Left ventricle myocardium inferior (tissue), 1 donor: ENCODE data around the gene MITF. TPM values are rescaled to one million over a fixed set of nuclear protein-coding genes. Genes with fewer than 3 reads are reported as not detected.

Experiments
- DNase-seq: peaks from one replicate; pipeline ENCODE4 v3.0.0-alpha.2; 2020
- H3K27ac ChIP-seq: fragments of 200-600 bp; replicated peaks from 2 replicates; pipeline ENCODE4 v1.8.0; 2021
- H3K27me3 ChIP-seq: fragments of 200-600 bp; 2 replicates; pipeline ENCODE4 v1.8.0; 2021; ENCODE audit warnings: low read depth
- H3K36me3 ChIP-seq: fragments of 200-600 bp; 2 replicates; pipeline ENCODE4 v1.8.0; 2021
- H3K4me1 ChIP-seq: fragments of 200-600 bp; 2 replicates; pipeline ENCODE4 v1.8.0; 2021
- H3K4me3 ChIP-seq: fragments of 200-600 bp; 2 replicates; pipeline ENCODE4 v1.8.0; 2021; ENCODE audit warnings: mild to moderate bottlenecking, moderate library complexity
- H3K9me3 ChIP-seq: fragments of 200-600 bp; replicated peaks from 2 replicates; pipeline ENCODE4 v1.8.0; 2021
- intact Hi-C: fragments of 100-400 bp; cut with micrococcal nuclease; formaldehyde crosslinking; loops from one replicate; pipeline ENCODE4 v1.11.0; 2022
- total RNA-seq: library from RNA; stranded (reverse); fragmentation: NEBNext Ultra II Directional; extraction: Animal tissue kit (Norgen Biotek cat#: 25700); gene quantifications from one replicate; pipeline ENCODE4 v1.2.1, GENCODE V29; 2021
- TF ChIP-seq, protein P1 (sequence below): fragments of 200-600 bp; IDR thresholded peaks from 2 replicates; pipeline ENCODE4 v1.8.0; 2021; ENCODE audit warnings: antibody characterized with exemption, mild to moderate bottlenecking, borderline replicate concordance
- donor health status: DM: no; HTN: yes; CAD: no; lungs with severe emphysema.

Gene MITF
- total RNA-seq, 1 donor from 2014 or later = 81.9 TPM

DNA sequence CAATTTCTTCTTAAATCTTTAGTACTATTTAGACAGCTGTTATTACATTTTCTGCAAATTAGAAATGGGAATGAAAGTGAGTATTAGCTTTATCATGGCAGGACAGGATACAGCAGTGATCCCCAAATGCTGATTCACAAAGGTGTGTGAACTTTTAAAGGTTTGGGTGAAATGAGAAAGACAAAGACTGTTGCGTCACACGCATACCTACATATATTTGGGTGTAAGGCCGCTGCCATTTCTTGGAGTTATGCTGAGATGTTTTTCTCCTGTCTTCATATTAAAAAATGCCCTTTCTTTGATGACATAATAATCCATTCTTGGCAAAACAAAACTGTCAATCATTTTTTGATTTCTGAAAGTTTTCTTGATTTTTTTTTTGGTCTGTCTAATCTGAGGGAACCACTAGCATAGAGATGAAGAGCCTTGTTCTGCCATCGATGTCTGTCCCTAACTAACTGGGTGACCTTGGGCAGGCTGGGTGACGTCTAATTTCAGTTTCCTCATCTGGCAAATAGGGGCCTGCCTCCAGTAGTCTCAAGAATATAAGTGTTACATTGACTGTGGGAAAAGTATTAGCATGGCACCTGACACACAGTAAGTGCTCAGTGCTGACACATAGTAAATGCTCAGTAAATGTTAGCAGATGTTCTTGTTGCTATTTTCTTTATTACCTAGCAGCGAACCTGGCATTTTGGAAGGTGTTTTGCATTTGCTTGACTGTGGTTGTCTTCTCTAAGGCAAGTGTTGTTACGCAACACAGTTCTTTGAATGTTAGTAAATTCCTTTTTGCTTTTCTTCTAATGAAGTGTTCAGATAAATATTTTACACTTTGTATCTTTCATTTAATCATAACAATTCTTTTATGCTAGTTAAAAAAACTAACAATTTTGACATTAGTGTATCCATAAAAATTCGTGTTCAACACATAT, 5.0 kb downstream of the MITF start:
- H3K4me1 ChIP-seq = peaks cover 97% of the 10 kb centered on the region

DNA sequence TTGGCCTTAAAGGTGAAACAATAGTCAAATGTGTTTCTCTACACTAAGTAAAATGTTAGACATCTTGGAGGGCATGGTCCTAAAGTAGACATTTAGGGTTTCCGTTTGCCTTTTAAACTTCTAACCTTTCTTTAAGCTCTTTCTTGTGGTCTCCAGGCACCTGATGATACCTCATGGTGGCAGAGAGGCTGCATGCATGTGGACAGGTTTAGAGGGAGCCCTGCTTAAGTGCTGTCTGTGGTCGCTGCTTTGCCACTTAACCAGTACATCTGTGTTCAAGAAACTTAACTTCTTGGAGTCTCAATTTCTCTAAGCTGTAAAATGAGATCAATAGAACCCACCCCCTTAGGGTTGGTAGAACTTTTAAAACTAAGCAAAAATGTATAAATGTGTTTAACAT, 6.2 kb downstream of the MITF start:
- TF ChIP-seq, protein P1, sequence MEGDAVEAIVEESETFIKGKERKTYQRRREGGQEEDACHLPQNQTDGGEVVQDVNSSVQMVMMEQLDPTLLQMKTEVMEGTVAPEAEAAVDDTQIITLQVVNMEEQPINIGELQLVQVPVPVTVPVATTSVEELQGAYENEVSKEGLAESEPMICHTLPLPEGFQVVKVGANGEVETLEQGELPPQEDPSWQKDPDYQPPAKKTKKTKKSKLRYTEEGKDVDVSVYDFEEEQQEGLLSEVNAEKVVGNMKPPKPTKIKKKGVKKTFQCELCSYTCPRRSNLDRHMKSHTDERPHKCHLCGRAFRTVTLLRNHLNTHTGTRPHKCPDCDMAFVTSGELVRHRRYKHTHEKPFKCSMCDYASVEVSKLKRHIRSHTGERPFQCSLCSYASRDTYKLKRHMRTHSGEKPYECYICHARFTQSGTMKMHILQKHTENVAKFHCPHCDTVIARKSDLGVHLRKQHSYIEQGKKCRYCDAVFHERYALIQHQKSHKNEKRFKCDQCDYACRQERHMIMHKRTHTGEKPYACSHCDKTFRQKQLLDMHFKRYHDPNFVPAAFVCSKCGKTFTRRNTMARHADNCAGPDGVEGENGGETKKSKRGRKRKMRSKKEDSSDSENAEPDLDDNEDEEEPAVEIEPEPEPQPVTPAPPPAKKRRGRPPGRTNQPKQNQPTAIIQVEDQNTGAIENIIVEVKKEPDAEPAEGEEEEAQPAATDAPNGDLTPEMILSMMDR = no peak
- no peak for DNase-seq
- intact Hi-C loops = no loop called here
- Histone ChIP-seq H3K4me3 (peak overlapping the region; percentile 23), H3K9me3 (no peaks in the 10 kb centered on the region), H3K4me1 (peaks cover 97% of the 10 kb centered on the region), H3K36me3 (no peaks in the 10 kb centered on the region), H3K27ac (peak overlapping the region; percentile 63), H3K27me3 (no peaks in the 10 kb centered on the region)

More for the DNA sequence above, 5.0 kb downstream of the MITF start:
- Histone ChIP-seq H3K27me3 (no peaks in the 10 kb centered on the region), H3K4me3 (no peak overlapping the region), H3K9me3 (no peaks in the 10 kb centered on the region), H3K27ac (no peak overlapping the region), H3K36me3 (no peaks in the 10 kb centered on the region)
- DNase-seq = no peak
- TF ChIP-seq, protein P1 = no peak
- intact Hi-C loops = no loop called here

DNA sequence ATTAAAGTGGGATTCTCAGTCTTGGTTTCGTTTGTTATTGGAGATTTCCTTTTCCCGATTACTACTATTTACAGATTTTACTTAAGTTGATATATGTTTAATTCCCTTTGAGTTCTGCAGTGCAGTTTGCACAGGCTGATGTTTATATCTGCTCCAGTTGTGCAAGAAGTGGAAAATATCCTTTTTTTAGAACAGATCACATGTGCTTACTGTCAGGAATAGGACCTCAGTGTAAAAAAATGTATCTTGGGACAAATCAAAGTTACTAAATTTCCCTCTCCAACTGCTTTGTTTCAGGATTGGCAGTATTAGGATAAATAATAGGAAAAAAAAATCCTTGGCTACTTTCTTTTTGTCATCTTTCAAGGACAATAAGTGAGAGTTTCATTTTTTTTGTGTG, 6.9 kb downstream of the MITF start:
- TF ChIP-seq, protein P1 = no peak
- intact Hi-C loops = no loop called here

DNA sequence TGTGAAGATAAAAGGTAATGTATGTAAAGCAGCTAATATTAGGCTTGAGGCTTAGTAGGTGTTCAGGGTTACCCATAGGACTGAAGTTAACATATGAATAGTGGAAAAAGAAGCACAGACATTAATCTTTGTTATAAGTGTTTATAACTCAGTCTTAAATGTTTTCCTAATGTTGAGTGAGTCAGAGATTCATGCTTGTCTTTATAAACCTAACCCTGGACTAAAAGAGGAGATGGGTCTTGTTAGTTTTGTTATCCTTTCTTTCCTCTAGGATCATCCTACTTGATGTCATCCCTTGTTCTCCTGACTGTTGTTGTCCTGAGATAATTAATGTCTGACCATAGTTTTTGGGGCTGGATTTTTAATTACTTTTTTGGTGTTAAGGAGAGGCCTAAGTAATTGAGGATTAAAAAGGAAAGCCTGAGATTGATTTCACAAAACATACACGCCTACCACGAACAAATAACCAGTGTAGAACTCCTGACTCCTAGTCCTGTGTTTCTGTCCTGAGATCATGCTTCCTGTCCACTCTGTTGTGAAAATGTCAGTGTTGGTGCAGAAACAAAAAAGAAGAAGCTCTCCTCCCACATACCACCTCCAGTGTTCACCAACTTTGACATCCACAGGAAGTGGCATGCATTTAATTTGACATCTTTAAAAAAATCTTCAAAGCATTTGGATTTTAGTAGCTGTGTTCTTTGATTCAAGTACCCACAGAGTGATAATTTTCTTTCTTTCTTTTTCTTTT, 8.4 kb downstream of the MITF start:
- peaks cover 99% of the 10 kb centered on the region for H3K4me1 ChIP-seq

More for the DNA sequence above, 6.9 kb downstream of the MITF start:
- H3K9me3 ChIP-seq = no peaks in the 10 kb centered on the region
- peak overlapping the region; percentile 63 for H3K27ac ChIP-seq
- peaks cover 98% of the 10 kb centered on the region for H3K4me1 ChIP-seq
- no peak for DNase-seq
- H3K27me3 ChIP-seq = no peaks in the 10 kb centered on the region
- peak overlapping the region; percentile 23 for H3K4me3 ChIP-seq
- no peaks in the 10 kb centered on the region for H3K36me3 ChIP-seq

DNA sequence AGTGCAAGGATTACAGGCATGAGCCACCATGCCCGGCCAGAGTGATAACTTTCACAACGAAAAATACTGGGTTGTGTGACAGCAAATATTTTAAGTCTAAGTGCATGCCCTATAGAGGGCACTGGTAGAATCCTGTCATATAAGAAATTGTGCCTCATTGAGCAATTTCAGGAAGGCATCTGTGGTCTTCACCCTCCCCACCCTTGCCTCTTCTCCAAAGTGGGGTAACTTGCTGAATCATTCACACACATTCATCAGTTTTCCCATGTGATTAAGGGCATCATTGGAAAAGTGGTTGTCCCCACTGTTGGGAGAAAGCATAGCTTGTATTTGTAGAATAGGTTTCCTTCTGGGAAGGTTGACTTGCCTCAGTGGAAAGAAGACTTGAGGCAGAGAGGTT, 9.2 kb downstream of the MITF start:
- peak overlapping the region; percentile 63 for H3K27ac ChIP-seq
- no peaks in the 10 kb centered on the region for H3K9me3 ChIP-seq
- H3K27me3 ChIP-seq = no peaks in the 10 kb centered on the region
- H3K4me1 ChIP-seq = peaks cover 99% of the 10 kb centered on the region
- H3K4me3 ChIP-seq = no peak overlapping the region
- intact Hi-C loops = no loop called here
- no peaks in the 10 kb centered on the region for H3K36me3 ChIP-seq
- DNase-seq = no peak
- TF ChIP-seq, protein P1 = no peak

More for the DNA sequence above, 8.4 kb downstream of the MITF start:
- peak overlapping the region; percentile 63 for H3K27ac ChIP-seq
- TF ChIP-seq, protein P1 = no peak
- H3K36me3 ChIP-seq = no peaks in the 10 kb centered on the region
- H3K27me3 ChIP-seq = no peaks in the 10 kb centered on the region
- H3K4me3 ChIP-seq = no peak overlapping the region
- DNase-seq = no peak
- no peaks in the 10 kb centered on the region for H3K9me3 ChIP-seq
- intact Hi-C loops = no loop called here
